22Rv1 (cell line): Measurements from ENCODE around the gene HIPK2.

Experiments
- ZFX ChIP-seq: fragments of 450-650 bp; IDR thresholded peaks from 2 replicates; pipeline ENCODE4 v1.6.1; 2017; ENCODE audit warnings: antibody characterized with exemption, borderline replicate concordance
- TF ChIP-seq, protein P1 (sequence below): fragments of 450-650 bp; IDR thresholded peaks from 2 replicates; pipeline ENCODE4 v1.5.1; 2017; ENCODE audit warnings: mild to moderate bottlenecking

- TF ChIP-seq, protein P1, sequence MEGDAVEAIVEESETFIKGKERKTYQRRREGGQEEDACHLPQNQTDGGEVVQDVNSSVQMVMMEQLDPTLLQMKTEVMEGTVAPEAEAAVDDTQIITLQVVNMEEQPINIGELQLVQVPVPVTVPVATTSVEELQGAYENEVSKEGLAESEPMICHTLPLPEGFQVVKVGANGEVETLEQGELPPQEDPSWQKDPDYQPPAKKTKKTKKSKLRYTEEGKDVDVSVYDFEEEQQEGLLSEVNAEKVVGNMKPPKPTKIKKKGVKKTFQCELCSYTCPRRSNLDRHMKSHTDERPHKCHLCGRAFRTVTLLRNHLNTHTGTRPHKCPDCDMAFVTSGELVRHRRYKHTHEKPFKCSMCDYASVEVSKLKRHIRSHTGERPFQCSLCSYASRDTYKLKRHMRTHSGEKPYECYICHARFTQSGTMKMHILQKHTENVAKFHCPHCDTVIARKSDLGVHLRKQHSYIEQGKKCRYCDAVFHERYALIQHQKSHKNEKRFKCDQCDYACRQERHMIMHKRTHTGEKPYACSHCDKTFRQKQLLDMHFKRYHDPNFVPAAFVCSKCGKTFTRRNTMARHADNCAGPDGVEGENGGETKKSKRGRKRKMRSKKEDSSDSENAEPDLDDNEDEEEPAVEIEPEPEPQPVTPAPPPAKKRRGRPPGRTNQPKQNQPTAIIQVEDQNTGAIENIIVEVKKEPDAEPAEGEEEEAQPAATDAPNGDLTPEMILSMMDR: no peak
- TF ChIP-seq ZFX: no peak
Observed at GRCh38 chr7:139732471-139733167, 45.2 kb downstream of the HIPK2 start.
